K562 (cell line): Measurements from ENCODE around the gene DOK1. TPM values are rescaled to one million over a fixed set of nuclear protein-coding genes. Genes with fewer than 3 reads are reported as not detected.
A peak's percentile ranks its signal among the peaks of the same experiment; 100 is the strongest.

Experiments
- BDP1 ChIP-seq: IDR thresholded peaks from 3 replicates; pipeline ENCODE4 v1.6.1; 2011; ENCODE audit not compliant: insufficient read length, insufficient read depth
- E2F3 ChIP-seq: fragments of 250-450 bp; sonication (Bioruptor Pico); IDR thresholded peaks from 2 replicates; pipeline ENCODE4 v1.4.0; 2020; ENCODE audit warnings: mild to moderate bottlenecking
- ETV6 ChIP-seq, 3 experiments: fragments of 150-350 bp in 1 of 3; sonication (generic) in 1 of 3; formaldehyde crosslinking in 1 of 3; IDR thresholded peaks; 2 replicates each; pipeline versions ENCODE4 v1.6.1 to v1.8.0; 2014 to 2022; ENCODE audit warnings: borderline replicate concordance in 2 of 3, low read depth in 2 of 3, antibody characterized with exemption in 1 of 3, low read length in 1 of 3, mild to moderate bottlenecking in 1 of 3, missing genetic modification reagents in 1 of 3
- FOXK1 ChIP-seq: sonication (generic); formaldehyde crosslinking; IDR thresholded peaks from 2 replicates; pipeline ENCODE4 v1.8.0; 2022; ENCODE audit warnings: missing genetic modification reagents, mild to moderate bottlenecking, borderline replicate concordance
- GTF2A2 ChIP-seq: IDR thresholded peaks from 2 replicates; pipeline ENCODE4 v1.6.1; 2016; ENCODE audit warnings: mild to moderate bottlenecking, missing genetic modification characterization, missing compliant biosample characterization
- MAFK ChIP-seq: IDR thresholded peaks from 2 replicates; pipeline ENCODE4 v1.6.1; 2011; ENCODE audit warnings: low read length, improper control_type of control experiment
- MCM5 ChIP-seq: fragments of 450-650 bp; IDR thresholded peaks from 2 replicates; pipeline ENCODE4 v1.6.1; 2016; ENCODE audit warnings: low read depth
- NEUROD1 ChIP-seq: fragments of 150-350 bp; IDR thresholded peaks from 2 replicates; pipeline ENCODE4 v1.6.1; 2014; ENCODE audit warnings: borderline replicate concordance, low read length, low read depth; ENCODE audit not compliant: partially characterized antibody
- NFE2L1 ChIP-seq: fragments of 450-650 bp; IDR thresholded peaks from 2 replicates; pipeline ENCODE4 v1.6.1; 2016; ENCODE audit warnings: missing genetic modification characterization, low read depth, mild to moderate bottlenecking, missing compliant biosample characterization, moderate library complexity, borderline replicate concordance
- PHF21A ChIP-seq: fragments of 450-650 bp; IDR thresholded peaks from 2 replicates; pipeline ENCODE4 v1.6.1; 2017; ENCODE audit warnings: low read depth, borderline replicate concordance
- POLR2G ChIP-seq: fragments of 200-400 bp; formaldehyde crosslinking; IDR thresholded peaks from 2 replicates; pipeline ENCODE4 v1.6.1; 2017; ENCODE audit warnings: low read depth, mild to moderate bottlenecking, antibody characterized with exemption, low read length, moderate library complexity
- POLR3G ChIP-seq: IDR thresholded peaks from 2 replicates; pipeline ENCODE4 v1.6.1; 2011; ENCODE audit not compliant: insufficient read length, insufficient replicate concordance; ENCODE audit errors: extremely low read depth
- PPARD ChIP-seq: fragments of 250-450 bp; sonication (Bioruptor Pico); IDR thresholded peaks from 2 replicates; pipeline ENCODE4 v1.8.0; 2022; ENCODE audit warnings: inconsistent platforms, mild to moderate bottlenecking, moderate library complexity
- RFX7 ChIP-seq: fragments of 250-450 bp; sonication (Bioruptor Pico); IDR thresholded peaks from 2 replicates; pipeline ENCODE4 v1.5.1; 2021; ENCODE audit warnings: mild to moderate bottlenecking
- TAF7 ChIP-seq: fragments of 450-650 bp; IDR thresholded peaks from 2 replicates; pipeline ENCODE4 v1.6.1; 2016; ENCODE audit warnings: missing genetic modification characterization, missing compliant biosample characterization
- XRCC3 ChIP-seq: fragments of 450-650 bp; IDR thresholded peaks from 2 replicates; pipeline ENCODE4 v1.6.1; 2017; ENCODE audit warnings: mild to moderate bottlenecking, moderate library complexity
- ZBTB2 ChIP-seq: fragments of 450-650 bp; IDR thresholded peaks from 2 replicates; pipeline ENCODE4 v1.6.1; 2016; ENCODE audit warnings: antibody characterized with exemption
- ZNF24 ChIP-seq: fragments of 450-650 bp; IDR thresholded peaks from 2 replicates; pipeline ENCODE4 v1.6.1; 2016
- ZNF274 ChIP-seq: IDR thresholded peaks from 2 replicates; pipeline ENCODE4 v1.6.1; 2011; ENCODE audit warnings: low read depth, mild to moderate bottlenecking, low read length, moderate library complexity, borderline replicate concordance
- ZNF280B ChIP-seq: fragments of 250-450 bp; sonication (Bioruptor Pico); IDR thresholded peaks from 2 replicates; pipeline ENCODE4 v1.5.1; 2021; ENCODE audit warnings: mild to moderate bottlenecking
- polyA plus RNA-seq, 8 experiments: library from polyadenylated mRNA; depleted of rRNA in 4 of 8; stranded (reverse) in 5 of 8; unstranded in 3 of 8; fragments of >200 nt; fragmentation: Nextera tagmentation in 2 of 8; fragmentation: Illumina TruSeq in 1 of 8; extraction: Ambion mirVana in 2 of 8; extraction: Trizol in 1 of 8; gene quantifications; 2 replicates each; pipeline versions ENCODE4 v1.2.1 to v1.2.3, GENCODE V29; 2011 to 2014; ENCODE audit warnings: inconsistent platforms in 1 of 8, missing spikeins in 1 of 8
- total RNA-seq, 7 experiments: library from RNA; depleted of rRNA in 6 of 7; stranded (reverse); fragments of >200 nt in 6 of 7; fragmentation: Illumina TruSeq in 2 of 7; extraction: Trizol in 2 of 7; gene quantifications; 2 replicates each; pipeline versions ENCODE4 v1.2.1 to v1.2.3, GENCODE V29; 2011 to 2021; ENCODE audit warnings: low replicate concordance in 1 of 7
- TF ChIP-seq, protein P1 (sequence below): fragments of 450-650 bp; formaldehyde crosslinking; IDR thresholded peaks from 2 replicates; pipeline ENCODE4 v1.4.0; 2022; ENCODE audit warnings: missing genetic modification characterization
- TF ChIP-seq, protein P2 (sequence below), 2 experiments: fragments of 200-800 bp in 1 of 2; sonication (Bioruptor generic) in 1 of 2; sonication (generic) in 1 of 2; formaldehyde crosslinking in 1 of 2; IDR thresholded peaks in 1 of 2; conservative IDR thresholded peaks in 1 of 2; 2 replicates each; pipeline versions ENCODE4 v1.5.0 to v1.6.1; 2016 to 2020; ENCODE audit warnings: missing compliant biosample characterization in 1 of 2, missing genetic modification characterization in 1 of 2, missing genetic modification reagents in 1 of 2

The DOK1 gene
- total and polyA plus RNA-seq, 9 of the 15 experiments (the other 6 are each of a cell fraction or from before 2014, with no cell fraction given), result 0.59 to 36.4 (median 16.1) TPM

- TF ChIP-seq POLR3G (no peak), RFX7 (CRISPR knock-in tag) (no peak), ZBTB2 (peak; percentile 99), ZNF280B (CRISPR knock-in tag) (no peak), NEUROD1 (peak; percentile 23), BDP1 (no peak), PHF21A (peak; percentile 13; the same call in 1 of the 2 replicates), GTF2A2 (tag) (no peak), ETV6 (IDR thresholded peaks at IDR 0.05; ENCODE audit: borderline replicate concordance in 1 of 2, low read depth in 2 of 2, low read length in 1 of 2) (no peak), ETV6 (CRISPR knock-in tag; IDR thresholded peaks at IDR 0.05; ENCODE audit: borderline replicate concordance) (no peak), XRCC3 (no peak), ZNF274 (no peak), NFE2L1 (tag) (no peak), E2F3 (CRISPR knock-in tag) (no peak; the same call in 1 of the 2 replicates), PPARD (CRISPR knock-in tag) (no peak), POLR2G (peak; percentile 82), TAF7 (peak; percentile 88), MCM5 (no peak), ZNF24 (no peak), FOXK1 (no peak), MAFK (no peak)
- TF ChIP-seq, protein P1, sequence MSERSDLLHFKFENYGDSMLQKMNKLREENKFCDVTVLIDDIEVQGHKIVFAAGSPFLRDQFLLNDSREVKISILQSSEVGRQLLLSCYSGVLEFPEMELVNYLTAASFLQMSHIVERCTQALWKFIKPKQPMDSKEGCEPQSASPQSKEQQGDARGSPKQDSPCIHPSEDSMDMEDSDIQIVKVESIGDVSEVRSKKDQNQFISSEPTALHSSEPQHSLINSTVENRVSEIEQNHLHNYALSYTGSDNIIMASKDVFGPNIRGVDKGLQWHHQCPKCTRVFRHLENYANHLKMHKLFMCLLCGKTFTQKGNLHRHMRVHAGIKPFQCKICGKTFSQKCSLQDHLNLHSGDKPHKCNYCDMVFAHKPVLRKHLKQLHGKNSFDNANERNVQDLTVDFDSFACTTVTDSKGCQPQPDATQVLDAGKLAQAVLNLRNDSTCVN (CRISPR knock-in tag), result no peak
- TF ChIP-seq, protein P2, sequence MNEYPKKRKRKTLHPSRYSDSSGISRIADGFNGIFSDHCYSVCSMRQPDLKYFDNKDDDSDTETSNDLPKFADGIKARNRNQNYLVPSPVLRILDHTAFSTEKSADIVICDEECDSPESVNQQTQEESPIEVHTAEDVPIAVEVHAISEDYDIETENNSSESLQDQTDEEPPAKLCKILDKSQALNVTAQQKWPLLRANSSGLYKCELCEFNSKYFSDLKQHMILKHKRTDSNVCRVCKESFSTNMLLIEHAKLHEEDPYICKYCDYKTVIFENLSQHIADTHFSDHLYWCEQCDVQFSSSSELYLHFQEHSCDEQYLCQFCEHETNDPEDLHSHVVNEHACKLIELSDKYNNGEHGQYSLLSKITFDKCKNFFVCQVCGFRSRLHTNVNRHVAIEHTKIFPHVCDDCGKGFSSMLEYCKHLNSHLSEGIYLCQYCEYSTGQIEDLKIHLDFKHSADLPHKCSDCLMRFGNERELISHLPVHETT (CRISPR knock-in tag; conservative IDR thresholded peaks at IDR 0.05 in 1 of 2, IDR thresholded peaks at IDR 0.05 in 1 of 2), result no peak
Observed at GRCh38 chr2:74507145-74507925, 47.2 kb upstream of the DOK1 start, which contains the start of gene PCGF1 (continued).
